ENCODE results near the gene SLC10A7.

DNA sequence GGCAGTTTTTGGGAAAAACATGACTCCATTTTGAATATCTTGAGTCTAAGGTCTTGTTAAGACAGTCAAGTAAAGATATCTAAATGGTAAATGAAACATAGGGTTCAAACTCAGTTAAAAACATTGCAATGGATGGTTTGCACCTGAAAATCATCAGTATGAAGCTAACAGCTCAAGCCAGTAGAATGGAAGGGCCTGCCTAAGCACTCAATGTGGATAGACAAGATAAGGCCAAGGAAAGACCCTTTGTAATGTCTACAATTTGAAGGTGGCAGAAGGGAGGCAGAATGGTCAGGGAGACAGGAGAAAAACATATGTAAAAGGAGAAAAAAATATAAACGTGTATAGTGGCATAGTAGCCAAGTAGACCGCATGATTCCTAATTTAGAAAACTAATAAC is 229.2 kb downstream of the SLC10A7 start:
- TF ChIP-seq, protein P1, sequence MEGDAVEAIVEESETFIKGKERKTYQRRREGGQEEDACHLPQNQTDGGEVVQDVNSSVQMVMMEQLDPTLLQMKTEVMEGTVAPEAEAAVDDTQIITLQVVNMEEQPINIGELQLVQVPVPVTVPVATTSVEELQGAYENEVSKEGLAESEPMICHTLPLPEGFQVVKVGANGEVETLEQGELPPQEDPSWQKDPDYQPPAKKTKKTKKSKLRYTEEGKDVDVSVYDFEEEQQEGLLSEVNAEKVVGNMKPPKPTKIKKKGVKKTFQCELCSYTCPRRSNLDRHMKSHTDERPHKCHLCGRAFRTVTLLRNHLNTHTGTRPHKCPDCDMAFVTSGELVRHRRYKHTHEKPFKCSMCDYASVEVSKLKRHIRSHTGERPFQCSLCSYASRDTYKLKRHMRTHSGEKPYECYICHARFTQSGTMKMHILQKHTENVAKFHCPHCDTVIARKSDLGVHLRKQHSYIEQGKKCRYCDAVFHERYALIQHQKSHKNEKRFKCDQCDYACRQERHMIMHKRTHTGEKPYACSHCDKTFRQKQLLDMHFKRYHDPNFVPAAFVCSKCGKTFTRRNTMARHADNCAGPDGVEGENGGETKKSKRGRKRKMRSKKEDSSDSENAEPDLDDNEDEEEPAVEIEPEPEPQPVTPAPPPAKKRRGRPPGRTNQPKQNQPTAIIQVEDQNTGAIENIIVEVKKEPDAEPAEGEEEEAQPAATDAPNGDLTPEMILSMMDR (IDR thresholded peaks at IDR 0.05), result no peak
- TF ChIP-seq POLR2A (IDR thresholded peaks at IDR 0.05), result no peak
